ACHN (cell line): ENCODE measurements around the gene COL4A2.

Experiments
- DNase-seq: peaks from one replicate; pipeline ENCODE4 v3.0.0-alpha.2; 2015
- in situ Hi-C: cut with HindIII; loops from 2 replicates; pipeline ENCODE4 v1.10.0; 2017; ENCODE audit warnings: low sequenced_read_pairs, low pct_ligation_motif_present, low pct_unique_long_range_greater_than_20kb

Gene COL4A2

GRCh38 chr13:110285991-110286832, 20.9 kb upstream of the COL4A2 start:
- DNase-seq: no peak
- in situ Hi-C loops: no loop called here

- in situ Hi-C loops: no loop called here
- no peak for DNase-seq
Observed at GRCh38 chr13:110286833-110287819, 20.0 kb upstream of the COL4A2 start.

GRCh38 chr13:110289174-110289573, 17.9 kb upstream of the COL4A2 start:
- no peak for DNase-seq
- in situ Hi-C loops: no loop called here

GRCh38 chr13:110289661-110290060, 17.4 kb upstream of the COL4A2 start:
- DNase-seq: no peak
- in situ Hi-C loops: no loop called here

DNA sequence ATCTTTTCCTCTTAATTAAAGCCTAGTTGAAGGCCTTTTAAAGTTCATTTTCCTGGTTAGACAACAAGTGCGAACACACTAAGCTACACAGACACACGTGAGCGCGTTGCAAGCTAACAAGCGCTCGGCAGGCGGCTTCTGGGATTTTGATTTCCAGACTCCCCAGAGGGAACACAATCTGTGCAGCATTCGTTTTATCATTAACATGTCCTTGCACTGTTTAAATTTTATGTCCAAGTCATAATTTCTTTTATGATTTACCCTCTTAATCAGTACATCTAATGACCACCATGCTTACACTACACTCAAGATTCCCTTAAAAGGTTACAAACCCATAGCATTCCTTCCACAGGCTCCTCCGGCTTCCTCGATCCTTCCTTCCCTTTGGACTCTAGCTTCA, 16.9 kb upstream of the COL4A2 start:
- in situ Hi-C loops: no loop called here
- no peak for DNase-seq

GRCh38 chr13:110290826-110291225, 16.3 kb upstream of the COL4A2 start:
- in situ Hi-C loops: no loop called here
- no peak for DNase-seq

GRCh38 chr13:110291286-110291685, 15.8 kb upstream of the COL4A2 start:
- in situ Hi-C loops: no loop called here

DNA sequence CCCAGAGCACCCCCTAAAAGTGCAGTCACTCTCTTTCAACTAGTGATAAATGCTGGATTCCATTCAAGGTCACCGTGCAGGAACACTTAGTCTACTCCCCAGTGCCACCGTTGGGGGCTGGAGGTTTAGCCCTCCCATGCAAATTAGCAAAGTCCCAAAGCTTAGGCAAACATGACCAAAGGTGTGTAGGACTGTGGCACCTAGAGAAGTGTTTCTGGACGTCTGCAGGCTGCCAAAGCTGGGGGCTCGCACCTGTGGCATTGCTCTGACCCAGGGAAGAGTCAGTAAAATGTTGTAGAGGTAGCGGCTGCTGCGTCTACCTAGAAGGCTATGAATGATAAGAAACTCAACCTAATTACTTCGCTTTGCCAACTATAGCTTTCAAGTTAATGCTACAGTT, 14.0 kb upstream of the COL4A2 start:
- no peak for DNase-seq
- in situ Hi-C loops: no loop called here

More at GRCh38 chr13:110291286-110291685, 15.8 kb upstream of the COL4A2 start:
- DNase-seq: no peak

DNA sequence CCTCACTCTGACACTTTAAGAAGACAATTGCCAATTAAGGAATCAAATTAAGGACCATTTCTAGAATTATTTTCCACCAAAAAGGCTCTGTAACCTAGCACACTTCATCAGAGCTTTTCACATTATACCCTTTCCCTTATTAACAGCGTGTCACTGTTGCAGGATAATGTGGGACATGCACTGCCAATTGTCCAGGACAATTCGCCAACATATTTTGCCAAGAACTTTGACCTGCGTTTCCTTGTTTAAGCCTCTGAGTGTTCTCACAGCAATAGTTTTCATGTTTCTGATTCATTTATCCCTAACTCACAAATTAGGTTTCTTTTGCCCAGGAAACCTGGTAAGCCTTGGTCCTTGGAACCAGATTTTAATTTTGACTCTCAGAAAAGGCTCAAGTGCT, 13.4 kb upstream of the COL4A2 start:
- DNase-seq: no peak
- in situ Hi-C loops: no loop called here

DNA sequence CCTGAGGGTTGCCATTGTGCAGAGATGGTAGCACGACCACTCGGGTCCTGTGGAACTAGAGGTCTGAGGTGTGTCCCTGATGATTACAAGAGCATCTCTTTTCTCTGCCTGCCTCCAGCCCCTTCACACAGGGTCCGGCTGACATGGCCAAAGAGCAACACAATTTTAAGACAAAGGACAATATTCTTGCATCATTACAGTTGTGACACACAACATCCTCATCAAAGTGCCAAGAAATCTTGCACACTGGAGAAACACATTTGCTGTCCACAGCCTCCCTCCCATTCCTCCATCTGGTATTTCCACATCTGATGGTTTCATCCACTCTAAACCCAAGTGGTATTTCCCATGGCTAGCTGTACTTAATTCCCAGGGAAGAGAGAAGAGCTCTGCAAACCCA, 12.9 kb upstream of the COL4A2 start:
- in situ Hi-C loops: no loop called here
- DNase-seq: no peak

GRCh38 chr13:110294622-110295021, 12.5 kb upstream of the COL4A2 start:
- no peak for DNase-seq
- in situ Hi-C loops: no loop called here

- DNase-seq: no peak
- in situ Hi-C loops: no loop called here
Observed at GRCh38 chr13:110297011-110297410, 10.1 kb upstream of the COL4A2 start.

- no peak for DNase-seq
- in situ Hi-C loops: no loop called here
Observed at GRCh38 chr13:110297766-110298504, 9.1 kb upstream of the COL4A2 start.

- DNase-seq: no peak
- in situ Hi-C loops: no loop called here
Observed at GRCh38 chr13:110298505-110299282, 8.4 kb upstream of the COL4A2 start.

- in situ Hi-C loops: no loop called here
- no peak for DNase-seq
Observed at GRCh38 chr13:110299283-110299840, 7.7 kb upstream of the COL4A2 start.

- in situ Hi-C loops: no loop called here
- DNase-seq: no peak
Observed at GRCh38 chr13:110300090-110300815, 6.8 kb upstream of the COL4A2 start.

- in situ Hi-C loops: no loop called here
- DNase-seq: no peak
Observed at GRCh38 chr13:110301083-110301482, 6.0 kb upstream of the COL4A2 start.
